Chondrocyte (in vitro differentiated cells): ENCODE data around the gene NTRK3. TPM values are rescaled to one million over a fixed set of nuclear protein-coding genes. Genes with fewer than 3 reads are reported as not detected.

Experiments used
- DNase-seq: peaks from one replicate; pipeline ENCODE4 v3.0.0; 2021; ENCODE audit warnings: mixed read lengths, low spot score
- H3K27ac Mint-ChIP-seq: one replicate; pipeline ENCODE4 v1.8.0; 2021; ENCODE audit warnings: mild to moderate bottlenecking, moderate library complexity, mixed read lengths; ENCODE audit not compliant: unreplicated experiment
- H3K27me3 Mint-ChIP-seq: 2 replicates; pipeline ENCODE4 v1.8.0; 2021; ENCODE audit warnings: low read depth, mixed read lengths
- H3K36me3 Mint-ChIP-seq: 2 replicates; pipeline ENCODE4 v1.8.0; 2021; ENCODE audit warnings: low read depth, mixed read lengths
- H3K4me1 Mint-ChIP-seq: 2 replicates; pipeline ENCODE4 v1.8.0; 2021; ENCODE audit warnings: low read depth, mild to moderate bottlenecking, mixed read lengths
- H3K4me3 Mint-ChIP-seq: one replicate; pipeline ENCODE4 v1.8.0; 2021; ENCODE audit warnings: mild to moderate bottlenecking, moderate library complexity, mixed read lengths; ENCODE audit not compliant: unreplicated experiment
- H3K9me3 Mint-ChIP-seq: 2 replicates; pipeline ENCODE4 v1.8.0; 2021; ENCODE audit warnings: low read depth, mixed read lengths
- CTCF ChIP-seq: fragments of 200-600 bp; sonication (generic); IDR thresholded peaks from 2 replicates; pipeline ENCODE4 v1.5.0; 2021; ENCODE audit warnings: antibody characterized with exemption, mild to moderate bottlenecking, moderate library complexity
- total RNA-seq: library from RNA; stranded (reverse); gene quantifications from 3 replicates; pipeline ENCODE4 v1.2.1, GENCODE V29; 2021

The NTRK3 gene
- total RNA-seq, 1 donor from 2014 or later = not detected

GRCh38 chr15:88083811-88084760 is 172.5 kb downstream of the NTRK3 start:
- Mint-ChIP-seq H3K4me3 (no peak overlapping the region), H3K27me3 (no peaks in the 10 kb centered on the region), H3K36me3 (peaks cover 1% of the 10 kb centered on the region), H3K9me3 (peaks cover 3% of the 10 kb centered on the region), H3K4me1 (no peaks in the 10 kb centered on the region), H3K27ac (no peak overlapping the region)
- no peak for TF ChIP-seq CTCF
- no peak for DNase-seq

GRCh38 chr15:88080616-88081015 is 175.9 kb downstream of the NTRK3 start:
- TF ChIP-seq CTCF = no peak
- H3K9me3 Mint-ChIP-seq = peaks cover under 1% of the 10 kb centered on the region
- no peak overlapping the region for H3K27ac Mint-ChIP-seq
- no peaks in the 10 kb centered on the region for H3K4me1 Mint-ChIP-seq
- H3K36me3 Mint-ChIP-seq = peaks cover 1% of the 10 kb centered on the region
- no peaks in the 10 kb centered on the region for H3K27me3 Mint-ChIP-seq
- no peak for DNase-seq
- no peak overlapping the region for H3K4me3 Mint-ChIP-seq

GRCh38 chr15:88077296-88078020 is 179.1 kb downstream of the NTRK3 start:
- DNase-seq = no peak
- Mint-ChIP-seq H3K4me1 (no peaks in the 10 kb centered on the region), H3K9me3 (peaks cover 4% of the 10 kb centered on the region), H3K27ac (no peak overlapping the region), H3K36me3 (peaks cover 1% of the 10 kb centered on the region), H3K4me3 (no peak overlapping the region), H3K27me3 (no peaks in the 10 kb centered on the region)
- no peak for TF ChIP-seq CTCF

- H3K27ac Mint-ChIP-seq = no peak overlapping the region
- H3K9me3 Mint-ChIP-seq = peaks cover 4% of the 10 kb centered on the region
- H3K36me3 Mint-ChIP-seq = no peaks in the 10 kb centered on the region
- no peaks in the 10 kb centered on the region for H3K4me1 Mint-ChIP-seq
- no peak for TF ChIP-seq CTCF
- DNase-seq = no peak
- H3K4me3 Mint-ChIP-seq = no peak overlapping the region
- no peaks in the 10 kb centered on the region for H3K27me3 Mint-ChIP-seq
These were observed 180.2 kb downstream of the NTRK3 start for GRCh38 chr15:88076328-88076727.

GRCh38 chr15:88075102-88075501 is 181.4 kb downstream of the NTRK3 start:
- Mint-ChIP-seq H3K4me3 (no peak overlapping the region), H3K27me3 (no peaks in the 10 kb centered on the region), H3K36me3 (no peaks in the 10 kb centered on the region), H3K9me3 (peaks cover 4% of the 10 kb centered on the region), H3K4me1 (no peaks in the 10 kb centered on the region), H3K27ac (no peak overlapping the region)
- DNase-seq = no peak
- no peak for TF ChIP-seq CTCF
